Hepatocyte (in vitro differentiated cells): Measurements from ENCODE around the gene LACTBL1. TPM values are rescaled to one million over a fixed set of nuclear protein-coding genes. Genes with fewer than 3 reads are reported as not detected.

Experiments
- DNase-seq: peaks from one replicate; pipeline ENCODE4 v3.0.0-alpha.2; 2016; ENCODE audit warnings: low spot score
- H2AFZ ChIP-seq: fragments of 200-600 bp; sonication (generic); 2 replicates; pipeline ENCODE4 v1.6.0; 2016; ENCODE audit warnings: antibody characterized with exemption, mild to moderate bottlenecking
- H3K27ac ChIP-seq: fragments of 200-600 bp; sonication (generic); 2 replicates; pipeline ENCODE4 v1.5.1; 2016; ENCODE audit warnings: mild to moderate bottlenecking
- H3K27me3 ChIP-seq: fragments of 200-600 bp; sonication (generic); 2 replicates; pipeline ENCODE4 v1.6.1; 2016
- H3K36me3 ChIP-seq: fragments of 200-600 bp; sonication (generic); replicated peaks from 2 replicates; pipeline ENCODE4 v1.5.1; 2016; ENCODE audit warnings: low read depth; ENCODE audit not compliant: insufficient read depth
- H3K4me1 ChIP-seq: fragments of 200-600 bp; sonication (generic); 2 replicates; pipeline ENCODE4 v1.5.1; 2016; ENCODE audit warnings: mild to moderate bottlenecking, moderate library complexity; ENCODE audit not compliant: insufficient read depth
- H3K4me2 ChIP-seq: fragments of 200-600 bp; sonication (generic); 2 replicates; pipeline ENCODE4 v1.6.0; 2016
- H3K4me3 ChIP-seq: fragments of 200-600 bp; sonication (generic); 2 replicates; pipeline ENCODE4 v1.5.1; 2016; ENCODE audit warnings: mild to moderate bottlenecking
- H3K79me2 ChIP-seq: fragments of 200-600 bp; sonication (generic); 2 replicates; pipeline ENCODE4 v1.6.0; 2017; ENCODE audit warnings: mild to moderate bottlenecking
- H3K9me2 ChIP-seq: fragments of 200-600 bp; sonication (generic); replicated peaks from 2 replicates; pipeline ENCODE4 v1.6.0; 2017; ENCODE audit warnings: mild to moderate bottlenecking; ENCODE audit not compliant: insufficient read depth
- H3K9me3 ChIP-seq: fragments of 200-600 bp; sonication (generic); 2 replicates; pipeline ENCODE4 v1.5.1; 2016; ENCODE audit warnings: low read depth, mild to moderate bottlenecking
- H4K20me1 ChIP-seq: fragments of 200-600 bp; sonication (generic); 2 replicates; pipeline ENCODE4 v1.6.0; 2016; ENCODE audit warnings: mild to moderate bottlenecking; ENCODE audit not compliant: insufficient read depth, poor library complexity, severe bottlenecking
- CTCF ChIP-seq: fragments of 200-600 bp; sonication (generic); IDR thresholded peaks from 2 replicates; pipeline ENCODE4 v1.5.1; 2016; ENCODE audit warnings: antibody characterized with exemption, mild to moderate bottlenecking; ENCODE audit not compliant: poor library complexity
- EZH2 ChIP-seq: fragments of 200-600 bp; sonication (generic); IDR thresholded peaks from 2 replicates; pipeline ENCODE4 v1.6.1; 2016; ENCODE audit warnings: antibody characterized with exemption, mild to moderate bottlenecking, borderline replicate concordance
- EZH2phosphoT487 ChIP-seq: fragments of 200-600 bp; sonication (generic); IDR thresholded peaks from one replicate; pipeline ENCODE4 v1.6.1; 2018; ENCODE audit warnings: antibody characterized with exemption, mild to moderate bottlenecking, low read depth, moderate library complexity; ENCODE audit not compliant: unreplicated experiment, severe bottlenecking
- WGBS: methylation state at CpG from one replicate; pipeline ENCODE4 v1.1.6; 2016; ENCODE audit warnings: low lambda C conversion rate; ENCODE audit errors: missing lambda C conversion rate; 5-methylcytosine and 5-hydroxymethylcytosine counted together
- polyA plus RNA-seq: library from polyadenylated mRNA; unstranded; fragments of >200 nt; fragmentation: Nextera tagmentation; extraction: Ambion mirVana; gene quantifications from 2 replicates; pipeline ENCODE4 v1.2.1, GENCODE V29; 2016
- total RNA-seq: library from RNA; depleted of rRNA; stranded (reverse); fragments of >200 nt; gene quantifications from 2 replicates; pipeline ENCODE4 v1.2.3, GENCODE V29; 2014

The LACTBL1 gene
- total and polyA plus RNA-seq, 2 experiments from 2014 or later = not detected

- H2AFZ ChIP-seq = no peak overlapping the region
- H3K9me3 ChIP-seq = no peaks in the 10 kb centered on the region
- WGBS = 83% methylated on average over 4 of the region's 4 CpGs
- no peak overlapping the region for H3K27ac ChIP-seq
- no peak for TF ChIP-seq EZH2
- no peak for TF ChIP-seq EZH2phosphoT487
- TF ChIP-seq CTCF = no peak
- H3K4me1 ChIP-seq = no peaks in the 10 kb centered on the region
- H3K36me3 ChIP-seq = no peaks in the 10 kb centered on the region
- no peak overlapping the region for H3K4me2 ChIP-seq
- H3K27me3 ChIP-seq = no peaks in the 10 kb centered on the region
- no peaks in the 10 kb centered on the region for H4K20me1 ChIP-seq
- no peak overlapping the region for H3K4me3 ChIP-seq
- no peaks in the 10 kb centered on the region for H3K9me2 ChIP-seq
- no peak for DNase-seq
- no peaks in the 10 kb centered on the region for H3K79me2 ChIP-seq
Observed at GRCh38 chr1:22918644-22919043, 54.0 kb downstream of the LACTBL1 start.

GRCh38 chr1:22917989-22918388, 54.7 kb downstream of the LACTBL1 start:
- DNase-seq = no peak
- no peaks in the 10 kb centered on the region for H3K79me2 ChIP-seq
- H3K36me3 ChIP-seq = no peaks in the 10 kb centered on the region
- H3K4me2 ChIP-seq = no peak overlapping the region
- H3K9me2 ChIP-seq = no peaks in the 10 kb centered on the region
- H3K4me1 ChIP-seq = no peaks in the 10 kb centered on the region
- H2AFZ ChIP-seq = no peak overlapping the region
- no peak overlapping the region for H3K4me3 ChIP-seq
- H3K9me3 ChIP-seq = no peaks in the 10 kb centered on the region
- no peaks in the 10 kb centered on the region for H3K27me3 ChIP-seq
- TF ChIP-seq EZH2phosphoT487 (no peak), EZH2 (no peak), CTCF (no peak)
- no peaks in the 10 kb centered on the region for H4K20me1 ChIP-seq
- 75% methylated on average over 5 of the region's 5 CpGs for WGBS
- H3K27ac ChIP-seq = no peak overlapping the region

- Histone ChIP-seq H3K27me3 (no peaks in the 10 kb centered on the region), H3K9me2 (no peaks in the 10 kb centered on the region), H2AFZ (no peak overlapping the region), H3K4me3 (no peak overlapping the region), H4K20me1 (no peaks in the 10 kb centered on the region), H3K27ac (no peak overlapping the region), H3K4me2 (no peak overlapping the region), H3K9me3 (no peaks in the 10 kb centered on the region), H3K36me3 (no peaks in the 10 kb centered on the region), H3K79me2 (no peaks in the 10 kb centered on the region), H3K4me1 (no peaks in the 10 kb centered on the region)
- 89% methylated on average over 10 of the region's 12 CpGs for WGBS
- DNase-seq = no peak
- no peak for TF ChIP-seq CTCF
- no peak for TF ChIP-seq EZH2
- TF ChIP-seq EZH2phosphoT487 = no peak
Observed at GRCh38 chr1:22916471-22916820, 56.2 kb downstream of the LACTBL1 start.
